HepG2 (cell line): ENCODE results near the gene ZBED3.

ENCODE experiments used
- CBX2 ChIP-seq, 2 experiments: fragments of 200-600 bp in 1 of 2; sonication (generic); formaldehyde crosslinking in 1 of 2; IDR thresholded peaks; 2 replicates each; pipeline versions ENCODE4 v1.7.0 to v1.8.1; 2018 to 2022; ENCODE audit warnings: low read depth in 2 of 2, low read length in 1 of 2, mild to moderate bottlenecking in 1 of 2, missing genetic modification reagents in 1 of 2
- CTCF ChIP-seq: sonication (generic); formaldehyde crosslinking; IDR thresholded peaks from 2 replicates; pipeline ENCODE4 v1.5.0; 2020; ENCODE audit warnings: mild to moderate bottlenecking, missing genetic modification reagents, moderate library complexity
- EP300 ChIP-seq, 3 experiments: sonication (generic) in 1 of 3; formaldehyde crosslinking in 1 of 3; IDR thresholded peaks; 2 replicates each; pipeline versions ENCODE4 v1.5.1 to v1.6.1; 2011 to 2020; ENCODE audit warnings: low read depth in 2 of 3, low read length in 2 of 3, borderline replicate concordance in 1 of 3, improper control_type of control experiment in 1 of 3, mild to moderate bottlenecking in 1 of 3, missing genetic modification reagents in 1 of 3, moderate library complexity in 1 of 3
- POLR2A ChIP-seq, 2 experiments: IDR thresholded peaks; 2 replicates each; pipeline ENCODE4 v1.6.1; 2011; ENCODE audit warnings: low read depth in 2 of 2, low read length in 2 of 2, mild to moderate bottlenecking in 1 of 2, moderate library complexity in 1 of 2; ENCODE audit not compliant: insufficient read depth in 1 of 2
- POLR2AphosphoS5 ChIP-seq: IDR thresholded peaks from 2 replicates; pipeline ENCODE4 v1.6.1; 2012; ENCODE audit warnings: low read depth, low read length
- SALL2 ChIP-seq: sonication (generic); formaldehyde crosslinking; IDR thresholded peaks from 2 replicates; pipeline ENCODE4 v1.8.1; 2023; ENCODE audit warnings: mild to moderate bottlenecking, missing genetic modification reagents, inconsistent platforms
- SMAD1 ChIP-seq: sonication (generic); formaldehyde crosslinking; IDR thresholded peaks from 2 replicates; pipeline ENCODE4 v1.4.0; 2020; ENCODE audit warnings: missing genetic modification reagents, low read depth, mild to moderate bottlenecking, borderline replicate concordance
- ZBTB21 ChIP-seq: sonication (generic); formaldehyde crosslinking; IDR thresholded peaks from 2 replicates; pipeline ENCODE4 v1.4.0; 2020; ENCODE audit warnings: missing genetic modification reagents
- TF ChIP-seq, protein P1 (sequence below): sonication (generic); formaldehyde crosslinking; IDR thresholded peaks from 2 replicates; pipeline ENCODE4 v1.4.0; 2020; ENCODE audit warnings: missing genetic modification reagents

DNA sequence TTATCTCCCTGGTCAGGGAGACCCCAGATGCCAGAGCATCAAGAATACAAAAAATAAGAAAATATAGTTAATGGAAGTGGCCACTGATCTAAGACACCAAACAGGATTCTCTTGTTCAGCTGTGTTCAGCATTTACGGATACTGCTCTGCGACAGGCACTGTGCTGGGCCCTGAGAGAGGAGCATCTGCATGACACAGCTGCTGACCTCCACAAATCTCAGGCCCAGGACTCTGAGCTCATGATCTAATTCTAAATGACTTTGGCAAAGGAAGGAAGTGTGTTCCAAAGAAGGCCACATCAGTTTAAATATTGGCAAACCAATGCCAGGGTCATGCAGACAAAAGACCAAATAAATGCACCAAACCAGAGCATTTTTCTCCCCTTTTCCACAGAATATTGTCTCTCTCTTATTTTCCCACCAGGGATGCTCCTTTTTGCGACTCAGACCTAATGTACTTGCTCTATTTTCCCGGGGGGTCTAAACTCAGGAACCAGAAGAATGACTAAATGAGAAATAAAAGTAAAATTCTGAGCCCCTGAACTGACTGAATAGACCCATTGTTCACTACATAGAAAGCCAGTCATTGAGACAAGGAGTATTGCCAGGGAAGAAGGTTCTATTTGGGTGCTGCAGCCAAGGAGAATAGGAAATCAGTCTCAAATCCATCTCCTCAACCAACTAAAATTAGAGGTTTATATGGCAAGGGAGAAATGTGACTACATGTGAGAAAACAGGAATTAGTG, 58.3 kb downstream of the ZBED3 start:
- TF ChIP-seq CBX2 (IDR thresholded peaks at IDR 0.05; ENCODE audit: low read depth, low read length) (no peak), CBX2 (CRISPR knock-in tag; IDR thresholded peaks at IDR 0.05; ENCODE audit: low read depth) (no peak), ZBTB21 (CRISPR knock-in tag) (no peak), SALL2 (CRISPR knock-in tag) (no peak), POLR2AphosphoS5 (no peak), EP300 (IDR thresholded peaks at IDR 0.05; ENCODE audit: low read depth in 2 of 2, low read length in 2 of 2) (no peak), EP300 (CRISPR knock-in tag; IDR thresholded peaks at IDR 0.05; ENCODE audit: borderline replicate concordance) (no peak), CTCF (CRISPR knock-in tag) (no peak), SMAD1 (CRISPR knock-in tag) (no peak), POLR2A (IDR thresholded peaks at IDR 0.05; ENCODE audit: insufficient read depth in 1 of 2, low read depth in 2 of 2, low read length in 2 of 2) (no peak)
- TF ChIP-seq, protein P1, sequence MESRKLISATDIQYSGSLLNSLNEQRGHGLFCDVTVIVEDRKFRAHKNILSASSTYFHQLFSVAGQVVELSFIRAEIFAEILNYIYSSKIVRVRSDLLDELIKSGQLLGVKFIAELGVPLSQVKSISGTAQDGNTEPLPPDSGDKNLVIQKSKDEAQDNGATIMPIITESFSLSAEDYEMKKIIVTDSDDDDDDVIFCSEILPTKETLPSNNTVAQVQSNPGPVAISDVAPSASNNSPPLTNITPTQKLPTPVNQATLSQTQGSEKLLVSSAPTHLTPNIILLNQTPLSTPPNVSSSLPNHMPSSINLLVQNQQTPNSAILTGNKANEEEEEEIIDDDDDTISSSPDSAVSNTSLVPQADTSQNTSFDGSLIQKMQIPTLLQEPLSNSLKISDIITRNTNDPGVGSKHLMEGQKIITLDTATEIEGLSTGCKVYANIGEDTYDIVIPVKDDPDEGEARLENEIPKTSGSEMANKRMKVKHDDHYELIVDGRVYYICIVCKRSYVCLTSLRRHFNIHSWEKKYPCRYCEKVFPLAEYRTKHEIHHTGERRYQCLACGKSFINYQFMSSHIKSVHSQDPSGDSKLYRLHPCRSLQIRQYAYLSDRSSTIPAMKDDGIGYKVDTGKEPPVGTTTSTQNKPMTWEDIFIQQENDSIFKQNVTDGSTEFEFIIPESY: no peak
